Non-pigmented ciliary epithelial cell (primary cell): Measurements from ENCODE around the gene THOC2.
"Not testable (repeated sequence)": the region's sequence is repeated elsewhere in the genome, so short reads cannot be mapped to it uniquely, and the experiment has no call there.

ENCODE experiments used
- DNase-seq: peaks from one replicate; pipeline ENCODE4 v3.0.0-alpha.2; 2010; ENCODE audit warnings: low read depth

THOC2 gene

GRCh38 chrX:123735137-123735536, 2.3 kb upstream of the THOC2 start:
- DNase-seq, result not testable (repeated sequence)

GRCh38 chrX:123734079-123734478, 1.2 kb upstream of the THOC2 start:
- not testable (repeated sequence) for DNase-seq

GRCh38 chrX:123731987-123732669, 724 bp downstream of the THOC2 start:
- no peak for DNase-seq

- no peak for DNase-seq
These were observed 1.4 kb downstream of the THOC2 start for GRCh38 chrX:123731258-123731986.

DNA sequence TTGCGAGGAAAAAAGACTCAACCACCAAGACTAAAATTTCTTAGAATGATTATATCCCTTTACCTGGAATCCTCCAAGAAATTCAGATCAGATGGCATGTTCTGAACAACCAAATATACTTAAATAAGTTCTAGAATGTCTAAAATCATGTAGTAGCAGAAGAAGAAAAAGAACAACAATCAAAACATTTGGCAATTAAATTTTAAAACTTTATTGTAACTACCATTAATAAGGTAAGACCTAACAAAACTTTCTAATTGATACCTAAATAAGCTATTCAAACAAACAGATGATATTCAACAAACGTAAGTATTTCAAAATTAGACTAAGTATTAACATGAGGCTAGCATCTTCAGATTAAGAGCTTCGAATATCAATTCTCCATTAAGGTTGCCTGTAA, 4.3 kb downstream of the THOC2 start:
- no peak for DNase-seq

DNA sequence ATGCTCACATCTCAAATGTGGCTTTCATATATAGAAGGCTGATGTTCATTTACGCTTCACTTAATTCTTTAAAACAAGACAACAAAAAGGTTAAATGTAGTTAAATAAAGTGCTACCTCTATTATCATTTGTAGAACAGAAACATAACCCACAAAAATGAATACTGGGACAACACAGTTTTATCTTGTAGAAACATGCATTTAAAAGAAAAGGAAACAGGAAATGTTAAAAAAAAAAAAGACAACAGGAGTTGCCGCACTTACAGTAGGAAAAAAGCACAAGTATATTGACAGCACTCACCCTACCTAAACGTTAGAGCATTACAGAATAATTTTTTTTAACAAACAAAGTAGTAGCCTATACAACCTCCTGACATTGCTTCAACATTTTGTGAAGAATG, 4.8 kb downstream of the THOC2 start:
- no peak for DNase-seq

- not testable (repeated sequence) for DNase-seq
These were observed 10.7 kb downstream of the THOC2 start for GRCh38 chrX:123722193-123722592.

DNA sequence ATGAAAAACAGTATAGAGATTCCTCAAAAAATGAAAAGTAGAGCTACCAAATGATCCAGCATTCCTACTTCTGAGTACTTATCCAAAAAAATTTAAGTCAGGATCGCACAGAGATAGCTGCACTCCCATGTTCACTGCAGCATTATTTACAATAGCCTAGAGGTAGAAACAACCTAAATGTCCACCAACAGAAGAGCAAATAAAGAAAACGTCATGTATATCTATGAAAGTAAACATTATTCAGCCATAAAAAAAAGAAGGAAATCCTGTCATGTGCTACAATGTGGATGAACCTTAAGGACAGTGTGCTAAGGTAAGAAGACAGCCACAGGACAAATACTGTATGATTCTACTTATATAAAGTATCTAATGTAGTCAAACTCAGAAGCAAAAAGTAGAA, 12.4 kb downstream of the THOC2 start:
- no peak for DNase-seq

DNA sequence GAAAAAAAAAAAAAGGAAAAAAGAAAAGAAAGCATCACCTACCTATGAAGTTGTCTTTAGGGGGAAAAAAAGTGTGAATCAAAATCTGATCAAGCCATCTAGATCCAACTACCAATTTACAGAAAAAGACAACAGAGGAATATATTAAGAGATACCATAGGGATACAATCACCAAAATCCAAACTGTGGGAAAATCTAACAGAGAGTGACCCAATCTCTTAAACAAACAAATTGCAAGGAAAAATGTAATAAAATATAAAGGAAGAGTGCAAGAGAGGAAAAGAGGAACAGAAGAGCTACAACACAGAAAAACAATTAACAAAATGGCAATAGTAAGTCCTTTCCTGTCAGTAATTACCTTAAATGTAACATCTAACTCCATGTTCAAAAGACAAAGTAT, 19.0 kb downstream of the THOC2 start:
- no peak for DNase-seq

- no peak for DNase-seq
These were observed 19.4 kb downstream of the THOC2 start for GRCh38 chrX:123713434-123713833.

DNA sequence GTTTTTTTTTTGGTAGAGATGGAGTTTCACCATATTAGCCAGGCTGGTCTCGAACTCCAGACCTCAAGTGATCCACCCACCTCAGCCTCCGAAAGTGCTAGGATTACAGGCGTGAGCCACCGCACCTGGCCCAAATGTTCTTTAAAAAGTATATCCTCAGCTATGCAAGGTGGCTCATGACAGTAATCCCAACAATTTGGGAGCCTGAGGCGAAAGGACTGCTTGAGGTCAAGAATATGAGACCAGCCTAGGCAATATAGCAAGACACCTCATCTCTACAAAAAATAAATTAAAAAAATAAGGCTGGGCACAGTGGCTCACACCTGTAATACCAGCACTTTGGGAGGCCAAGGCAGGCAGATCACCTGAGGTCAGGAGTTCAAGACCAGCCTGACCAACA, 21.7 kb downstream of the THOC2 start:
- not testable (repeated sequence) for DNase-seq

DNA sequence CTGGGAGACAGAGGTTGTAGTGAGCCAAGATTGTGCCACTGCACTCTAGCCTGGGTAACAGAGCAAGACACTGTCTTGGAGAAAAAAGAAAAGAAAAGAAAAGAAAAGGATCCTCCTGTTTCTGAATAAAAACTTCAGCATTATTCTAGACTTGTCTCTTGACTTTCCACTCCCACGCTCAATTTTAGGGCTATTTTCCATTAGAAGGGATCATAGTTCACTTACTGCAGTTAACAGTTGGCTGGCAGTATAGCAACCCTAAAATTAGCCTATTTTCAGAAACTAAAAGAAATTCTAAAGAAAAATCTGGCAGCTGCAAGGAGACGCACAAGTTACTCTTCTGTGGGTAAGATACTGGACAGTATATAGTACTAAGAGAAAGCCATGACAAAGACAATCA, 28.1 kb downstream of the THOC2 start:
- DNase-seq, result no peak

- DNase-seq, result no peak
These were observed 33.8 kb downstream of the THOC2 start for GRCh38 chrX:123698979-123699520.

DNA sequence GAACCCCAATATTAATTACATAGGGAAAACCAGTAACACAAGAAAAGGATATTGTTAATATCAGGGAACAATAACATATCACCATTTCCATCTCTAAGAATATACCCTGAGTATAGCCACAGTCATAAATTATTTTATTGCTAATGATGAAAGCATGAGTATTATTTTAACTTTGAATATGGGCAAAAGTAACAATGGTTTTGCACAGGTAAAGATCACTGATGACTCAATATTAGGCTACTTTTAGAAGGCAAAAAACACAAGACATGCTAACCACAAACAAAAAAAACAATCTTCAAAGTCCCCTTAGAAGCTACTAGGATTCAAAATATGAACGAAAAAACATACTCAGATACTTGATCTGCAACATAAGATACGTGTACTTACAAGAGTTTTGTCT, 36.5 kb downstream of the THOC2 start:
- DNase-seq, result no peak

DNA sequence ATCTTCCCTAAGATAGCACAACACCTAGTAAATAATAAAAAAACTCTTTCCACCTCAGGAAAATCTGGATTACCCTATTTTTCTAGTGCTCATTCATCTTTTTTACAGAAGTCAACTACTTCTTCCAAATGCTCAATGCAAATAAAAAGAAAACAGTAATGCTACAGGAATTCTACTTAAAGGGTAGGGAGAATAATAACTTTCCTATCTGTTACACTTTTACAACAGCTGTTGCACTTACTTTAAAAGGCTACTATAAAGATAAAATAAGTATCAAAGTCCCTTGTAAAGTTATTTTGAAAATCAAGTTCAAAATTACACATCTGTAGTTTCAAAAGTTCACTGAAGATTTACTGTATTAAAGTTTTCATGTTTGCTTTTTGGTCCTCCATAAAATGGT, 37.6 kb downstream of the THOC2 start:
- DNase-seq, result no peak

GRCh38 chrX:123691776-123692175, 41.1 kb downstream of the THOC2 start:
- no peak for DNase-seq

DNA sequence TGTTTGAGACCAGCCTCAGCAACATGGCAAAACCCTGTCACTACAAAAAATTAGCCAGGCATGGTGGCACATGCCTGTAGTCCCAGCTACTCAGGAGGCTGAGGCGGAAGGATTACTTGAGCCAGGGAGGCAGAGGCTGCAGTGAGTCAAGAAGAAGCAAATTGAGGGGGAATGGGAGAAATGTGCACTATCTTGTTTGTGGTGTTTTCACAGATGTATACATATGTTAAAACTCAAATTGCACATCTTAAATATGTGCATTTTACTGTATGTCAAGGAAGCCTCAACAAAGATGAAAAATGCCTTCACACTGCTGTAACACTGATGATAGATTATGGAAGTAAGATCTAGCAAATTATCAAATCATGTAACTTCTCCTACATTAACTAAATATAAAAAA, 44.3 kb downstream of the THOC2 start:
- DNase-seq, result no peak

DNA sequence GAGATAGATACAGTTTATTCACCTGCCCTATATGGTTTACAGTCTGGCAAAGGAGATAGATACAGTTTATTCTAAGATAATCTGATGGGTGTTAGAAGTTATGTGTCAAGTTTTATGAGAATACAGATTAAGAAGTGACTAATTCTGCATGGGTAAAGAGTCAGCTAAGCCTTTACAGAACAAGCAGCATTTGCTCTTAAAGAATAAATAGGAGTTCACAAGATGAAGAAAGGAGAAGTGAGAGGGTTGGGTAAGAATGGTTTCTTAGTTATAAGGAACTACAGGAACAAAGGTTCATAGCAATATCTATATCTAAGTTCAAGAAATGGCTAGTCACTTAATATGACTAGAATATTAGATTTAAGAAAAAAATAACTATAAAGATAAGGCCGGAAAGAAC, 47.6 kb downstream of the THOC2 start:
- DNase-seq, result no peak

GRCh38 chrX:123682186-123682585, 50.7 kb downstream of the THOC2 start:
- DNase-seq, result no peak

GRCh38 chrX:123679733-123680460, 53.0 kb downstream of the THOC2 start:
- not testable (repeated sequence) for DNase-seq

DNA sequence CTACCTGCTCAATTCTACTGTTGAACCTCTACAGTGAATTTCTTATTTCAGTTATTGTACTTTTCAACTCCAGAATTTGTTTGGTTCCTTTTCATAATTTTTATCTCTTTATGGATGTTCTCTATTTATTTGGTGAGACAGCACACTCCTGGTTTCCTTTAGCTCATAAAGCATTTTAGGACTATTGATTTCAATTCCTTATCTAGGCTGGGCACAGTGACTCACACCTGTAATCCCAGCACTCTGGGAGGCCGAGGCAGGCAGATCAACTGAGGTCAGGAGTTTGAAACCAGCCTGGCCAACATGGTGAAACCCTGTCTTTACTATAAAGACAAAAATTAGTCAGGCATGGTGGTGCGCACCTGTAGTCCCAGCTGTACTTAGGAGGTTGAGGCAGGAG, 57.7 kb downstream of the THOC2 start:
- DNase-seq, result no peak

GRCh38 chrX:123673813-123674212, 59.0 kb downstream of the THOC2 start:
- no peak for DNase-seq

- DNase-seq, result no peak
These were observed 67.7 kb downstream of the THOC2 start for GRCh38 chrX:123665197-123665596.
